Chondrocyte (in vitro differentiated cells): Measurements from ENCODE around the gene FEZ2. TPM values are rescaled to one million over a fixed set of nuclear protein-coding genes. Genes with fewer than 3 reads are reported as not detected.

Experiments
- DNase-seq: peaks from one replicate; pipeline ENCODE4 v3.0.0; 2021; ENCODE audit warnings: mixed read lengths, low spot score
- H3K27ac Mint-ChIP-seq: one replicate; pipeline ENCODE4 v1.8.0; 2021; ENCODE audit warnings: mild to moderate bottlenecking, moderate library complexity, mixed read lengths; ENCODE audit not compliant: unreplicated experiment
- H3K27me3 Mint-ChIP-seq: 2 replicates; pipeline ENCODE4 v1.8.0; 2021; ENCODE audit warnings: low read depth, mixed read lengths
- H3K36me3 Mint-ChIP-seq: 2 replicates; pipeline ENCODE4 v1.8.0; 2021; ENCODE audit warnings: low read depth, mixed read lengths
- H3K4me1 Mint-ChIP-seq: 2 replicates; pipeline ENCODE4 v1.8.0; 2021; ENCODE audit warnings: low read depth, mild to moderate bottlenecking, mixed read lengths
- H3K4me3 Mint-ChIP-seq: one replicate; pipeline ENCODE4 v1.8.0; 2021; ENCODE audit warnings: mild to moderate bottlenecking, moderate library complexity, mixed read lengths; ENCODE audit not compliant: unreplicated experiment
- H3K9me3 Mint-ChIP-seq: 2 replicates; pipeline ENCODE4 v1.8.0; 2021; ENCODE audit warnings: low read depth, mixed read lengths
- CTCF ChIP-seq: fragments of 200-600 bp; sonication (generic); IDR thresholded peaks from 2 replicates; pipeline ENCODE4 v1.5.0; 2021; ENCODE audit warnings: antibody characterized with exemption, mild to moderate bottlenecking, moderate library complexity
- total RNA-seq: library from RNA; stranded (reverse); gene quantifications from 3 replicates; pipeline ENCODE4 v1.2.1, GENCODE V29; 2021

FEZ2 gene
- total RNA-seq, 1 donor from 2014 or later = 46.8 TPM

GRCh38 chr2:36562973-36563532 is 34.9 kb downstream of the FEZ2 start:
- Mint-ChIP-seq H3K4me3 (no peak overlapping the region), H3K36me3 (peaks cover 9% of the 10 kb centered on the region)

GRCh38 chr2:36562240-36562639 is 35.7 kb downstream of the FEZ2 start:
- no peak for TF ChIP-seq CTCF
- Mint-ChIP-seq H3K4me1 (peaks cover 61% of the 10 kb centered on the region), H3K9me3 (no peaks in the 10 kb centered on the region), H3K27me3 (no peaks in the 10 kb centered on the region), H3K27ac (peak overlapping the region; percentile 43), H3K36me3 (peaks cover 9% of the 10 kb centered on the region), H3K4me3 (no peak overlapping the region)
- DNase-seq = no peak

More at GRCh38 chr2:36562973-36563532, 34.9 kb downstream of the FEZ2 start:
- DNase-seq = no peak
- H3K9me3 Mint-ChIP-seq = no peaks in the 10 kb centered on the region
- H3K27ac Mint-ChIP-seq = peak overlapping the region; percentile 55
- no peaks in the 10 kb centered on the region for H3K27me3 Mint-ChIP-seq
- peaks cover 59% of the 10 kb centered on the region for H3K4me1 Mint-ChIP-seq
- no peak for TF ChIP-seq CTCF

- no peak for DNase-seq
- H3K36me3 Mint-ChIP-seq = peaks cover 9% of the 10 kb centered on the region
- peaks cover 64% of the 10 kb centered on the region for H3K4me1 Mint-ChIP-seq
- peak overlapping the region; percentile 93 for H3K27ac Mint-ChIP-seq
- H3K4me3 Mint-ChIP-seq = no peak overlapping the region
- H3K9me3 Mint-ChIP-seq = no peaks in the 10 kb centered on the region
- no peaks in the 10 kb centered on the region for H3K27me3 Mint-ChIP-seq
- TF ChIP-seq CTCF = no peak
These were observed 36.6 kb downstream of the FEZ2 start for GRCh38 chr2:36561237-36561944.

GRCh38 chr2:36560726-36561125 is 37.2 kb downstream of the FEZ2 start:
- H3K4me1 Mint-ChIP-seq = peaks cover 70% of the 10 kb centered on the region
- DNase-seq = no peak
- H3K9me3 Mint-ChIP-seq = no peaks in the 10 kb centered on the region
- peak overlapping the region; percentile 67 for H3K27ac Mint-ChIP-seq
- H3K36me3 Mint-ChIP-seq = peaks cover 9% of the 10 kb centered on the region
- no peaks in the 10 kb centered on the region for H3K27me3 Mint-ChIP-seq
- H3K4me3 Mint-ChIP-seq = no peak overlapping the region
- TF ChIP-seq CTCF = no peak

DNA sequence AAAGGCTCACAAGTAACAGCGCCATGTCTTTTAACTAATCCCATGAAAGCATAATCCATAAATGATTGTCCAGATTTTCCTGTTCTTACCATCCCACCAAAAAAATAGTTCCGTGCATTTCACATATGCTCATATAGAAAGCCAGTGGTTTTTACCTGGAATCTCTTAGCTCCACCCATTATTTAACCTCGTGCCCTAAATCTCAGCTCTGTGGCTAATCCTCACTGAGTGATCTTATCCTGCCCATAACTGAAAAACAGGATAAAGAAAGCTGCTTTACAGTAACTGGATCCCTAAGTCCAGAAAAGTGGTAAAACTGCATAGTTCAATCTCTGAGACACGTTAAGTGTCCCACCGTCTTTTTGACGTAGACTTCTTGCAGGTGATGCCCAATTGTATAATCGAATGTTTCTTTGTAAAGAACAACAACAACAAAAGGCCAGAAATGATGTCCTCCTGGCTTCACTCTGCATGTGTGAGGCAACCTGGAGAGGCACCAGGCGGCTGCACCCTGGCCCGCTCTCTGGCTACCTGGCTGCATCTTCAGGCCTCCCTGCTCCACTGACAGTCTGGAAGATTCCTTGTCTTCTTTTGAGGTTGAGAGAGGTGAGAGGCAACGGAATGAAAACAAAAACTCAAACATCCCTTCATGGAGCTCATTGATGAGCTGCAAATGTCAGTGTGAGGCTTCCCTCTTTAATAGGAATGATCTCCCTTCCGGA is 38.6 kb downstream of the FEZ2 start:
- no peak overlapping the region for H3K4me3 Mint-ChIP-seq

More for the DNA sequence above, 38.6 kb downstream of the FEZ2 start:
- no peak overlapping the region for H3K27ac Mint-ChIP-seq
- H3K9me3 Mint-ChIP-seq = no peaks in the 10 kb centered on the region
- H3K4me1 Mint-ChIP-seq = peaks cover 69% of the 10 kb centered on the region
- H3K36me3 Mint-ChIP-seq = peaks cover 9% of the 10 kb centered on the region
- no peak for TF ChIP-seq CTCF
- DNase-seq = no peak
- H3K27me3 Mint-ChIP-seq = no peaks in the 10 kb centered on the region
